A549 treated with dexamethasone at 1 μM for 4 hours (cell line): ENCODE results near the gene PKD2. TPM values are rescaled to one million over a fixed set of nuclear protein-coding genes. Genes with fewer than 3 reads are reported as not detected.

Experiments used
- total RNA-seq: library from RNA; stranded (reverse); fragments of 200-300 nt; extraction: Qiagen RNA extraction; gene quantifications from 5 replicates; pipeline ENCODE4 v1.2.3, GENCODE V29; 2022

Gene PKD2
- 15.4 to 24.5 TPM (median 23.8 TPM) in 5 replicates for total RNA-seq

GRCh38 chr4:88007304-88008121 is at the start of gene PKD2:
PKD2 (plus strand) TSS chr4:88007635; CDS start chr4:88007734, 99 bp downstream.

DNA sequence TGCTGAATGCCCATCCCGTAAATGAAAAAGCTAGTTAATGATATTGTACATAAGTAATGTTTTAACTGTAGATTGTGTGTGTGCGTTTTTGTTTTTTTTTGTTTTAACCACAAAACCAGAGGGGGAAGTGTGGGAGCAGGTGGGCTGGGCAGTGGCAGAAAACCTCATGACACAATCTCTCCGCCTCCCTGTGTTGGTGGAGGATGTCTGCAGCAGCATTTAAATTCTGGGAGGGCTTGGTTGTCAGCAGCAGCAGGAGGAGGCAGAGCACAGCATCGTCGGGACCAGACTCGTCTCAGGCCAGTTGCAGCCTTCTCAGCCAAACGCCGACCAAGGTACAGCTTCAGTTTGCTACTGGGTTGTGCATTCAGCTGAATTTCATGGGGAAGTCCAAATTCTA is 32.0 kb upstream of the PKD2 start, which contains the start of gene SPP1:
TSS of gene SPP1 (plus strand) at position 249 of the 400 bp plus-strand sequence. CDS start 1,182 bp downstream, outside the sequence.

Other genes with a start within 250 kb of the PKD2 start
- not detected in 5 replicates for gene IBSP, start 208.1 kb upstream of the PKD2 start, total RNA-seq
- gene MEPE, start 174.7 kb upstream of the PKD2 start, total RNA-seq: not detected in 5 replicates
- 145 to 200 TPM (median 167 TPM) in 5 replicates for gene SPP1, start 31.9 kb upstream of the PKD2 start, total RNA-seq
- 15.2 to 18.9 TPM (median 18.6 TPM) in 5 replicates for gene ABCG2, start 151.0 kb downstream of the PKD2 start, total RNA-seq